ENCODE results near the gene ATP8A2.

The ATP8A2 gene

GRCh38 chr13:25652764-25653163 lies 281.0 kb downstream of the ATP8A2 start:
- no peak for DNase-seq
- H3K27me3 Mint-ChIP-seq (ENCODE audit: low read depth, poor library complexity): no peaks in the 10 kb centered on the region
- TF ChIP-seq, protein P1, sequence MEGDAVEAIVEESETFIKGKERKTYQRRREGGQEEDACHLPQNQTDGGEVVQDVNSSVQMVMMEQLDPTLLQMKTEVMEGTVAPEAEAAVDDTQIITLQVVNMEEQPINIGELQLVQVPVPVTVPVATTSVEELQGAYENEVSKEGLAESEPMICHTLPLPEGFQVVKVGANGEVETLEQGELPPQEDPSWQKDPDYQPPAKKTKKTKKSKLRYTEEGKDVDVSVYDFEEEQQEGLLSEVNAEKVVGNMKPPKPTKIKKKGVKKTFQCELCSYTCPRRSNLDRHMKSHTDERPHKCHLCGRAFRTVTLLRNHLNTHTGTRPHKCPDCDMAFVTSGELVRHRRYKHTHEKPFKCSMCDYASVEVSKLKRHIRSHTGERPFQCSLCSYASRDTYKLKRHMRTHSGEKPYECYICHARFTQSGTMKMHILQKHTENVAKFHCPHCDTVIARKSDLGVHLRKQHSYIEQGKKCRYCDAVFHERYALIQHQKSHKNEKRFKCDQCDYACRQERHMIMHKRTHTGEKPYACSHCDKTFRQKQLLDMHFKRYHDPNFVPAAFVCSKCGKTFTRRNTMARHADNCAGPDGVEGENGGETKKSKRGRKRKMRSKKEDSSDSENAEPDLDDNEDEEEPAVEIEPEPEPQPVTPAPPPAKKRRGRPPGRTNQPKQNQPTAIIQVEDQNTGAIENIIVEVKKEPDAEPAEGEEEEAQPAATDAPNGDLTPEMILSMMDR (IDR thresholded peaks at IDR 0.05): no peak

GRCh38 chr13:25654322-25654721 lies 282.5 kb downstream of the ATP8A2 start:
- H3K27ac Mint-ChIP-seq: no peak overlapping the region
- no peak overlapping the region for H3K4me3 Mint-ChIP-seq
- TF ChIP-seq, protein P1 (IDR thresholded peaks at IDR 0.05): no peak
- H3K4me1 Mint-ChIP-seq: peaks cover 57% of the 10 kb centered on the region
- peaks cover 19% of the 10 kb centered on the region for H3K9me3 Mint-ChIP-seq
- H3K36me3 Mint-ChIP-seq (ENCODE audit: low read depth): peaks cover 5% of the 10 kb centered on the region
- DNase-seq: no peak
- H3K27me3 Mint-ChIP-seq (ENCODE audit: low read depth, poor library complexity): no peaks in the 10 kb centered on the region

More at GRCh38 chr13:25652764-25653163, 281.0 kb downstream of the ATP8A2 start:
- Mint-ChIP-seq H3K27ac (peak overlapping the region; percentile 89), H3K36me3 (ENCODE audit: low read depth) (peaks cover 11% of the 10 kb centered on the region), H3K4me3 (no peak overlapping the region), H3K4me1 (peaks cover 44% of the 10 kb centered on the region), H3K9me3 (peaks cover 35% of the 10 kb centered on the region)

GRCh38 chr13:25657157-25657556 lies 285.4 kb downstream of the ATP8A2 start:
- peaks cover 11% of the 10 kb centered on the region for H3K9me3 Mint-ChIP-seq
- H3K36me3 Mint-ChIP-seq (ENCODE audit: low read depth): peaks cover 5% of the 10 kb centered on the region
- TF ChIP-seq, protein P1 (IDR thresholded peaks at IDR 0.05): no peak
- peak; percentile 46 for DNase-seq
- H3K4me1 Mint-ChIP-seq: peaks cover 59% of the 10 kb centered on the region
- H3K27me3 Mint-ChIP-seq (ENCODE audit: low read depth, poor library complexity): no peaks in the 10 kb centered on the region
- H3K27ac Mint-ChIP-seq: peak overlapping the region; percentile 78
- H3K4me3 Mint-ChIP-seq: peak overlapping the region; percentile 9

- Mint-ChIP-seq H3K36me3 (ENCODE audit: low read depth) (no peaks in the 10 kb centered on the region), H3K27ac (peak overlapping the region; percentile 87), H3K27me3 (ENCODE audit: low read depth, poor library complexity) (no peaks in the 10 kb centered on the region), H3K4me3 (no peak overlapping the region), H3K9me3 (no peaks in the 10 kb centered on the region), H3K4me1 (peaks cover 43% of the 10 kb centered on the region)
- TF ChIP-seq, protein P1 (IDR thresholded peaks at IDR 0.05): no peak
- no peak for DNase-seq
Observed at GRCh38 chr13:25659091-25659795, 287.5 kb downstream of the ATP8A2 start.

GRCh38 chr13:25660996-25661395 lies 289.2 kb downstream of the ATP8A2 start:
- TF ChIP-seq, protein P1 (IDR thresholded peaks at IDR 0.05): no peak
- peaks cover 32% of the 10 kb centered on the region for H3K4me1 Mint-ChIP-seq
- H3K27ac Mint-ChIP-seq: no peak overlapping the region
- H3K27me3 Mint-ChIP-seq (ENCODE audit: low read depth, poor library complexity): peaks cover 3% of the 10 kb centered on the region
- no peaks in the 10 kb centered on the region for H3K36me3 Mint-ChIP-seq (ENCODE audit: low read depth)
- H3K4me3 Mint-ChIP-seq: no peak overlapping the region
- peaks cover 5% of the 10 kb centered on the region for H3K9me3 Mint-ChIP-seq
- no peak for DNase-seq

- Mint-ChIP-seq H3K36me3 (ENCODE audit: low read depth) (no peaks in the 10 kb centered on the region), H3K9me3 (peaks cover 16% of the 10 kb centered on the region), H3K27ac (no peak overlapping the region), H3K27me3 (ENCODE audit: low read depth, poor library complexity) (peaks cover 3% of the 10 kb centered on the region), H3K4me1 (peaks cover 22% of the 10 kb centered on the region), H3K4me3 (no peak overlapping the region)
- TF ChIP-seq, protein P1 (IDR thresholded peaks at IDR 0.05): no peak
- no peak for DNase-seq
Observed at GRCh38 chr13:25662516-25662915, 290.7 kb downstream of the ATP8A2 start.

All from nephron progenitor cell (in vitro differentiated cells).